Measurements from ENCODE around the gene SLC38A3.
A peak's percentile ranks its signal among the peaks of the same experiment; 100 is the strongest.

DNA sequence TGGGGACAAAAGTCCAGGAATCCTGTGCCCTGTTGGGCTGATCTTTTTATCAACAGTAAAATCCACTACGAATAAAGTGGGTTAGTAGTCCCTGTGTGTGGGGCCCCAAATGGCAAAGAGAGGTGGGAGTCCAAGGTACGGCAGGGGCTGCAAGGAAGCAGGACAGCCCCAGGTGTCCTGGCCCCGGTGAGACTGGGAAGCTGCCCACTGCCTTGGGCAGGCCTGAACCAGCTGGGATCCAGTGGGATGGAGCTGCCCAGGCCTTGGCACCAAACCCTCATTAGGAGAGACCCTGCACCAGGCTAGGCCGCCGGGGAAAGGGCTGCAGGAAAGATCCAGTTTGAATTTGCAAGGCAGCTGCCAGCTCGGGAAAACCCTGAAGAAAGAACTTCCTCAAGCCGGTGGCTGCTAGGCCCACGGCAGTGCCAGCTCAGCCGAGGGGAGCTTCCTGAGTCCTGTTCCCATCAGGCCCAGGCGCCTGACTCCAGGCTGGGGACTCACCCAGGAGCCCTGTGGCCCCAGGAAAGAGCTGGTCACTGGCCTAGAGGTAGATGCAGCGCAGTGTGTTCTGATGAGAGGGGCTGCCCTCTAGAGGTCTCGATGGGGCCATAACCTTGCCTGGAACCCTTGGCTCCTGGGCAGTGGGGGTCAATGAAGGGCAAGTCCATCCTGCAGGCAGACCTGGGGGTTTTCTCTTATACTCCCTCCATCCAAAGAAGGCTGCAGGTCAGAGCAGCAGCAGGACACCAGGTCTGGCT lies 16.5 kb downstream of the SLC38A3 start:
- TF ChIP-seq EZH2phosphoT487 (IDR thresholded peaks at IDR 0.05; ENCODE audit: low read depth), result no peak
- TF ChIP-seq, protein P1, sequence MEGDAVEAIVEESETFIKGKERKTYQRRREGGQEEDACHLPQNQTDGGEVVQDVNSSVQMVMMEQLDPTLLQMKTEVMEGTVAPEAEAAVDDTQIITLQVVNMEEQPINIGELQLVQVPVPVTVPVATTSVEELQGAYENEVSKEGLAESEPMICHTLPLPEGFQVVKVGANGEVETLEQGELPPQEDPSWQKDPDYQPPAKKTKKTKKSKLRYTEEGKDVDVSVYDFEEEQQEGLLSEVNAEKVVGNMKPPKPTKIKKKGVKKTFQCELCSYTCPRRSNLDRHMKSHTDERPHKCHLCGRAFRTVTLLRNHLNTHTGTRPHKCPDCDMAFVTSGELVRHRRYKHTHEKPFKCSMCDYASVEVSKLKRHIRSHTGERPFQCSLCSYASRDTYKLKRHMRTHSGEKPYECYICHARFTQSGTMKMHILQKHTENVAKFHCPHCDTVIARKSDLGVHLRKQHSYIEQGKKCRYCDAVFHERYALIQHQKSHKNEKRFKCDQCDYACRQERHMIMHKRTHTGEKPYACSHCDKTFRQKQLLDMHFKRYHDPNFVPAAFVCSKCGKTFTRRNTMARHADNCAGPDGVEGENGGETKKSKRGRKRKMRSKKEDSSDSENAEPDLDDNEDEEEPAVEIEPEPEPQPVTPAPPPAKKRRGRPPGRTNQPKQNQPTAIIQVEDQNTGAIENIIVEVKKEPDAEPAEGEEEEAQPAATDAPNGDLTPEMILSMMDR (IDR thresholded peaks at IDR 0.05; ENCODE audit: low read depth, low read length), result peak; percentile 59

All from OCI-LY3 (cell line).